Superior temporal gyrus (tissue), 1 donor: ENCODE measurements around the gene NAA80.

Source experiments
- DNase-seq: peaks from one replicate; pipeline ENCODE4 v3.0.0-alpha.2; 2016; ENCODE audit errors: extremely low spot score

Gene NAA80

GRCh38 chr3:50330330-50330729 is 31.1 kb upstream of the NAA80 start:
- no peak for DNase-seq

GRCh38 chr3:50327943-50328691 is 28.9 kb upstream of the NAA80 start, which contains the start of gene TUSC2:
TSS of gene TUSC2 (minus strand) at chr3:50328223. CDS start at chr3:50328099, 124 bp downstream.
- DNase-seq, result peak; percentile 100

GRCh38 chr3:50327129-50327528 is 27.9 kb upstream of the NAA80 start:
- DNase-seq, result no peak

DNA sequence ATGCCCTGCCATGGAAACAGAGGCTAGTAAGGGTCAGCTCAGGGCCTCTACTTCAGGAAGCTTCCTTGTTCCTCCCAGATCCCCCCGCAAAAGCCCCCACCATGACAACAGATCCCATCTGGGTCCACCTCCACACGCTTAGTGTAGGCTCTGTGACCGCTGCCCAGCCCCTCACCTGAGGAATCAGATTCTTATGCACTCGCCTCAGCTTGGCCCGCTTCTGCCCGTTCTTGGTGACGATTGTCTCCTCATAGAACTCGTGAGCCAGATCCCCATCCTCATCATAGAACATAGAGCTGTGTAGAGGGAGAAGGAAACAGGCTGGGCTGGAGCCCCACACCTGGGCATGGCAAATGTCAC is 27.0 kb upstream of the NAA80 start:
- DNase-seq, result no peak

DNA sequence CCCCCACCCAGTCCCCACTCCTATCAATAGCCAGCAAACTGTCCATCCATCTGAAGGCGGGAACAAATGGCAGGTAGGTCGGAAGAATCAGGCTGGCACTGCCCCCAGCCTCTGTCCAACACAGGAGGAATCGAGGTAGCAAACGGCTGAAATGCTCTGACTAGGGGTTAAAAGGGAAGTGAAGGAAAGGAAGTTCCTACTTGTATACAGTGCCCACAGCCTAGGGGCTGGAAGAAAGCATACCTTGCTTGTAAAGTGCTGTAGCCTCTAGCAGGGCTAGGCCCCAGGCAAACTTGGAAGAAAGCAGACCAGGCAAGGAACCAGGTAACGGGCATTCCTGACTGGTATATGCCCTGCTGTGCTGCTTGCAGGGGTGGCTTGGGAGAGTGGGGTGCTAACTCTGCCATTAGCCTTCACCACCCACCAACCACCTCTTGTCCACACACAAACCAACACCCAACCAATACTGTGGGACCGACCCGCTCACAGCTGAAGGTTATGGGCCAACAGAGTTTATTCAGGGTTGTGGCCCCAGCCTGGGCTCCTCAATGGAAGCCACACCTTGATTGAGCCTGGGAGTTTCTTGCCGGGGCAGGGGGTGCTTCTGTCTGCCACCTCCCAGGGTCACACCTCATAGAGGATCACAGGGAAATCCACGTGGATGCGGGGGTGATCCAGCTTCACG is 26.4 kb upstream of the NAA80 start:
- no peak for DNase-seq

- DNase-seq, result no peak
These were observed 25.9 kb upstream of the NAA80 start for GRCh38 chr3:50325113-50325480.

DNA sequence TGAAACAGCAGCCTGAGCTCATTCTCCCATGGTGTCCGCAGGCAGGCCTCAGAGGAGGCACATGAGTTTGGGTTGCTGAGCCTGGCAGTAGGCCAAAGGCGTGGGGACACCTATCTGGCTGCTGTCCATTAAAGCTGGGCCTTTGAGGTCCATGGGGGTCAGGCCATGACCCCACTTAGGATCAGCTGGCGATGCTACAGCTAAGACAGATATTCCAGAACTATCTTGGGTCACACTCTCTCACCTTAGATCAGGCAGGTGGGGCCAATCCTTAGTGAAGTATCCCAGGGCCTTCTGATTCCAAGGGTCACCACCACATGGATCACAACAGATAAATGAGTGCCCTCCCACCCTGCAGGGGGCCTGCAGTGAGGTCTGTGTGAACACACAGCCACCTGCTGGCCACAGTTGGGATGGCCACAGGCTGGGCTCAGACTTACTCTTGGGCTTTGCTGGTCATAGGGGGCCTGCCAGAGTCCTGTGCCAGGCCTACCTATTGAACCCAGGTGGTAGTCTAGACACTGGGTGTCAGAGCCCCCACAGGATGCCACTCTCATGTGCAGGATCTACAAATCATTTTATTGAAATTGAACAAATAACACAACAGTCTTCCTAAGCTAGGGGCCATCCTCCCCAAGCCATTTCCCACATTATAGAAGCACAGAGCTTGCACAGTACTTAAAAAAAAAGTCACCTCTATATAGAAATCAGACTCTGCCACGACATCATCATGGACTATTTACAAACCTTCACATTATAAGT is 25.3 kb upstream of the NAA80 start:
- peak; percentile 85 for DNase-seq

DNA sequence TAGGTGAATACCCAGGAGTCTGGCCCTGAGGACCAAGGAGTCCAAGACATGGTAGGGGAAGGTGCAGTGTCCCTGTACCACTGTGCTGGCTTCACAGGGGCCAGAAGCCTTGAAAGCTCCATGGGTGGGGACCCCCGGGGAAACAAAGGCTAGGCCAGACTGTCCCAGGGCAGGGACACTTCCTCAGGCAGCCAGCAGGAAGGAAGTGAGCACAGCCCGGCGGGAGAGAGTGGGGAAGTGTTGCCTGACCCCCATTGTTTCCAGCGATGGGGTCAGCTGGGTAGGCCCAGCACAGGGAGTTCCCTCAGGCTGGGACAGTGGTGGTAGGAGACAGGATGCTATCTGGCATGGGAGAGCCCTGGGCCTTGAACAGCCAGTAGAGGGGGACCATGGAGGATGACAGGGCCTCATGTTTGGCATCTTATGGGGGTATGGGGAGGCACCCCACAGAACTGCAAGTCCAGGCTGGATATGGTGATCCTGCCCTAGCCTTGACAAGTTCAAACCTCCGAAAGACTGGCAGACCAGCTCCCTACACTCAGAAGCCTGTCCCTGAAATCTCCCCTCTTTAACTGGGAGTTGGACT is 24.5 kb upstream of the NAA80 start:
- no peak for DNase-seq

DNA sequence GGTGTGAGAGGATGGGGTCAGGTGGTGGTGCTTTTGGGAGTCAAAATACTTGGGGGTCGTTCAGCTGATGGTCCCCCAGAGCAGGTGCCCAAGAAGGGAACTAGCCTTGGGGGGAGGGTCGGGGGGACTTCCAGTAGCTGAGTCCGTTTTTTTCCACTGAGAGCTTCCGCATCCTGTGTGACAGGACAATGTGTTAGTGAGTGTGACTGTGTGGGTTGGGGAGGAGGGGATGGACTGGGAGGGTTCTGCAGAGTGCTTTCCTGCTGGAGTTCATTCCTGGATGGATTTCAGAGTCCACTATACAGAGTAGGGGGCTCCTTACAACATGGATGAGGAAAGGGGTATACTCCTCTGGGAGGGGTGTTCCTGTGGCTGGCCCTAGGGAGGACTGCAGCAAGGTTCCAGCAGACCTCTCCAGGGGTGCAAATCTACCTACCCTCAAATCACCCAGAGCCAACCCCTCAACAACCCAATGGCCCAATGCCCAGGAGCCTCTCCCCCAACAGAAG is 23.9 kb upstream of the NAA80 start:
- no peak for DNase-seq

GRCh38 chr3:50322386-50323091 is 23.3 kb upstream of the NAA80 start, which contains the start of gene HYAL2:
TSS of gene HYAL2 (minus strand) at chr3:50322745. CDS start at chr3:50320489, 2,256 bp downstream.
- no peak for DNase-seq

DNA sequence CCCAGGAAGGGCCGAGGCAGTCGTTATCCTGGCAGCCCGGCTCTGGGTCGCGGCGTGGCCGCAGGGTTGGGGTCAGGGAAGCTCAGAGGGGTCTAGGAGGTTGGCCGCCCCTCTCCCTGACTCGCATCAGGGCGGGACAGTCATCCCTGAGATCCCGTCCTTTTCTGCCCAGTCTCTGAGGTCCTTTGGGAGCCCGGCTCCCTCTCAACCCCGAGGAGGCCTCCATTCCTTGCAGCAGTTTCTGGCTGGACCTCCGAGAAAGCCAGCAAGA is 22.8 kb upstream of the NAA80 start:
- no peak for DNase-seq

- peak; percentile 90 for DNase-seq
These were observed 22.3 kb upstream of the NAA80 start for GRCh38 chr3:50321336-50322114.

- peak; percentile 75 for DNase-seq
These were observed 21.7 kb upstream of the NAA80 start for GRCh38 chr3:50320853-50321335.

- no peak for DNase-seq
These were observed 20.9 kb upstream of the NAA80 start for GRCh38 chr3:50319894-50320625.

DNA sequence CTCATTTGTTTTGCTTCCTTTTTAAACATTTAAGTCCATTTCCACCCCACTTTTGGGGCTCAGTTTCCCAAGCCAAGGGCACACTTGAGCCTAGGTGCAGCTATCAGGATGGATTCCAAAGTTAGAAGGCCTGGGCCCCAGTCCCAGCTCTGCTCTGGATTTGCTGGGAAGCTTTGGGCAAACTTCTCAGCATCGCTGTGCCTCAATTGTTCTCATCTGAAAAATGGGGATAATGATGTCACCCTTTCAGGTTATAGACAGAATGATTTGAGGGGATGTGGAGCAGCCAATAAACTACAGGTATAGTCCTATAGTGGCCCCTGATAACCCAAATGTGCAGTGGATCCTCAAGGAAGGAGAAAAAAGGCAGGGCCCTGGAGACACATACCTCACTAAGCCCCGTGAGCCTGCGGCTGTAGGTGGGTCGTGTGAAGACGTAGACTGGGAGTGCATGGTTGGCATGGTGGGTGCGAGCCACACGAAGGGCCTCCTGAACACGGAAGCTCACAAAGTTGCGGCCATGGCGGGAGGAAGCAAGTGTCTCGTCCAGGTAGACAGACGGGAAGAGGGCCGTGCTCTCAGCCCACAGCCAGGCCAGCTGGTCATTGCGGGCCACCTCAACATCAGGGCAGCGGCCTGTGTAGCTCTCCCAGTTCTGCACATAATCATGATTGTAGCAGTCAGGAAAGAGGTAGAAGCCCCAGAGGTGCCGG is 20.1 kb upstream of the NAA80 start:
- DNase-seq, result no peak

DNA sequence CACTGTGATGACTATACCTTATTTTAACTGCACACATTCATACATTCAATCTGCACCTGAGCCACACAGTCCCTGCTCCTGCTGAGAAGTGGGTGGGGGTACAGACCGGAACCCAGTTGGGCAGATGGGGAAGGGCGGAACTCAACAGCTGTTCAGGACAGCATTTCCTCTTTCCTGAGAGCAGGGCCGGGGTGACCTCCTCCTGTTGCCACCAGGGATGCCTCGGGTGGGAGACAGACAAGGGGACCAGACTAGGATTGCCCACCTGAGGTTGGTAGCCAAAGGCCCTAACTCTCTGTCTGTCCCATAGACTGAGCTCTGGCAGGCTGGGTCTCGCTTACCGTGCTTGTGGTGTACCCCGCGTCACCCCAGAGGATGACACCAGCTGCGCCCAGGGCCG is 19.4 kb upstream of the NAA80 start:
- no peak for DNase-seq

- no peak for DNase-seq
These were observed 19.0 kb upstream of the NAA80 start for GRCh38 chr3:50318163-50318562.

- DNase-seq, result no peak
These were observed 18.1 kb upstream of the NAA80 start for GRCh38 chr3:50317300-50317699.

GRCh38 chr3:50316657-50317242 is 17.5 kb upstream of the NAA80 start:
- no peak for DNase-seq
